GM19193 (cell line): ENCODE measurements around the gene CACNA1S.

Source experiments
- POLR2A ChIP-seq: IDR thresholded peaks from 4 replicates; pipeline ENCODE4 v1.6.1; 2011; ENCODE audit not compliant: insufficient read depth, insufficient read length; ENCODE audit errors: extremely low read depth

The CACNA1S gene

GRCh38 chr1:201131398-201131797, 19.2 kb upstream of the CACNA1S start:
- TF ChIP-seq POLR2A: no peak

DNA sequence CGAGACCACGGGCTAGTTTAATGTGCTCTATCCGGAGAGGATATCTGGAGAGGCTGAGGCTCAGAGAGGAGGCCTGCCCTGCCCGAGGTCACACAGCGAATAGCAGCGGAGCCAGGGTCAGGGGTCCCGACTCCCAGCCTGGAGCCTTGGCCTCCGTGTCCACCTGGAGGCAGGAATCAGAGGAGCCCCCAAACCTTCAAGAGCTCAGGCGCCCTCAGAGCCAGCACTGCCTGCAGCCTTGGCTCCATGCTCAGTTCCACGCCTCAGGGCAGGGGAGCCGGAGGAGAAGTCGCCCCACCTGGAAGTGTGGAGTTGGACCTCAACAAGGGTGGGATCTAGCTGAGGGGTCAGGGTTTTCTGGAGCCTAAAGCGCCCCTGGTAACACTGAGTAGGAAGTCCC, 16.7 kb upstream of the CACNA1S start:
- TF ChIP-seq POLR2A: no peak

GRCh38 chr1:201128476-201128875, 16.2 kb upstream of the CACNA1S start:
- no peak for TF ChIP-seq POLR2A

DNA sequence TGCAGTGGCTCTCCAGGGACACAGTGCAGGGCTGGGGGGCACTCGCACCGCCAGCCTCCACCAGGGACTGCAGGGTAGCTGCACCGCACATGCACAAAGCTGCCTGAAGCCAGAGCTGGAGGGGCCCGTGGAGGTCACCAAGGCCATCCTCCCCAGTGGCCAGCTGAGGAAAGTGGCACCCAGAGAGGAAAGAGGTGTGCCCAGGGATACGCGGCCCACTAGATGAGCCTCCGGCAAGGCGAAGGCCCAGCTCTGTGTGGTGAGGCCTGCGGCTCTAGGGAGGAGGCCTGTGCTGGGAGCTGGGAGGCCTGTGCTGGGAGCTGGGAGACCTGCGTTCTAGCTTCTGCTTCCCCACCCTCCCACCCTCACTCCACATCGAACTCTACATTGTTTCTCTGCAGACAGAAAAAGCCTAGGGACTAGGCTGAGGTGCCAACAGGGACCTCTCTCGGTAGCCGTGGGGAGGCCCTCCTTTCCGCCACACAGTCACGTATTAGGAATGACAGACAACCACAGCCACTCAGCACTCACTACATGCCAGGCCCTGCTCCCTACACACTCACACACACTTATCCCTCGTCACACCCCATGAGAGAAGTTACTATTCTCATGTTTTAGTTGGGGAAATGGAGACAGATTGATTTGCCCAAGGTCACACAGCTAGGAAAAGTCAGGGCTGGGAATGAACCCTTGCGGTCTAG, 15.7 kb upstream of the CACNA1S start:
- TF ChIP-seq POLR2A: no peak

- no peak for TF ChIP-seq POLR2A
Measured at GRCh38 chr1:201126832-201127754, 14.9 kb upstream of the CACNA1S start, which contains the start of gene ASCL5. ASCL5 (minus strand) TSS chr1:201127184; CDS start chr1:201115372, 11,812 bp downstream.

DNA sequence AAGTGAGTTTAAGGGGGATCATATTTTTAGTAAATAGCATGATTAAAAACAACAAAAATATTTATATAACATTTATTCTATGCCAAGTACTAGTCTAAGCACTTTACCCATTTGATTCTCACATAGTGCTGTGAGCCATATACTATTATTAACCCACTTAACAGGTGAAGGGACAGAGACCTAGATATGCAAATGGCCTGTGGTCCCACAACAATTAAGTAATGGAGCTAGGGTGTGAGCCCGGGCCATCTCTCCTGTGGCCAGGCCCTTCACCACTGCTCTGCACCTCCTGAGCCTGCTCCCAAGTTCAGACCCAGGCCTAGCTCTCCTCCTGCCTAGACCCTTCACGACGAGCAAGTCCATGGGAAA, 14.2 kb upstream of the CACNA1S start:
- TF ChIP-seq POLR2A: no peak

GRCh38 chr1:201125800-201126199, 13.6 kb upstream of the CACNA1S start:
- TF ChIP-seq POLR2A: no peak

GRCh38 chr1:201125019-201125418, 12.8 kb upstream of the CACNA1S start:
- TF ChIP-seq POLR2A: no peak

GRCh38 chr1:201123866-201124265, 11.6 kb upstream of the CACNA1S start:
- no peak for TF ChIP-seq POLR2A

DNA sequence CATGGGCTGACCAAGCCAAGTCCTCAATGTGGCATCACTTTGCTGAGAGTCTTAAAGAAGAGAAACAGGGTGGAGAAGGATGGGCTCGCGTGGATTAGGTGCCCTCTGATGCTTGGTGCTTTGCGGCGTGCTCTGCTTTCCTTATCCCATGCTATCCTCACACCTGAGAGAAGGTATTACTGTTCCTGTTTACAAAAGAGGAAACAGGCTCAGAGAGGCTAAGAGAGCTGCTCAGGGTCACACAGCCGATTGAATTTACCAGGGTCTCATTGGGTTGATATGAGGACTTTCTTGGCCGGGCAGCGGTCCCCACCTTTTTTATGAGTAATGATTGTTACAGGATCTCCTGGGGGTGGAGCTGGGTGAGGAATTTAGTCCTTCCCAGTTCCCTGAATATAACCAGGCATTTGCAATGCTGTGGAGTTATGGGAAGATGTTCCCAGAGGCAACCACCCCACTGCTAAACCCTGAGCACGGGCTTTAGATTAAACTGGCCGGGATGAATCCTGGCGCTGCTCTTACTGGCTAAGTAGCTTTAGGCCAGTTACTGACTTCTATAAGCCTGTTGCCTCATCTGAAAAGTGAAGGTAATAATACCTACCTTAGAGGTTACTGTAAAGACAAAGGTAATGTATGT, 10.2 kb upstream of the CACNA1S start:
- TF ChIP-seq POLR2A: no peak

DNA sequence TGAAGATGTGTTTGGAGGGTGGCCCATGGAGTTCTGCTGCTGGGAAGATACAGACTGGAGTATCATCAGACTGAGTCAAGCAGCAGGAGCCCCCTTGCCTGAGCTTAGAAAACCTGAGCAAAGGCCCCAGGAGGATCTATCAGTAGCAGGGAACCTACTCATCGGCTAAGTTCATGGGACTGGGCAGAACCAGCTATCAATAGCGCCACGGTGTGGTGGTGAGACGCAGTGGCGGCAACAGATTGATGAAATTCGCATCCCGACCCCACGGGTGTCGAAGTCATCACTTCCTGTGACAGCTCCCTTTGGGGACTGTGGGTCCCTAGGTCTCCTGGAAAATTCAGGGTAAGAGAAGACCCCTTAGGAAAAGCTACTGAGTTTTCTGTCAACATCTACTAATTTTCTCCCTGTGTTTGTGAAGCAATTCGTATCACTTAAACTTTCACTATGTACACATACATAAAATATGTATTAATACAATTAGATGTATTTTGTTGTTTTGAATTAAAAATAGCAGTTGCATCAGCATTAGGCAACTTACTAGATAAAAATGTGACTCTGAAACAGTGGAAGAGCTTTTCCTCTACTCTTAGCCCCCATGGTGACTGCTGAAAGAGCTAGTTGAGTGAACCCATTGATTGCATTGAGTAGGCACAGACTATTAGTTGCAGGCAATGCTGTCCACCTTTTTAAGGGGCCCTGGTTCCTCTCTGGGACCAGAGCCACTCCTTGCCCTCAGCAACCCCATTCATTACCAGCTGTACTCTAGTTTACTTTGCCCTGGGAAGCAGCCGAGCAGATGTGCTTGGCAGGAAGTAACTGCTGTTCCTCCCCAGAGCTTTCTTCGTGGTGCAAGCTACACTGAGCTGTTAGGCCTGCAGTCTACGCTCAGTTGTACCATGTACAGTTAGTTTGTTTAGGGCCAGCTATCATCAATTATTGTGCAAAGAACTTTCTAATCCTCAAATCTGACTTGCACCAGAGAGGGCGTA, 7.3 kb upstream of the CACNA1S start:
- no peak for TF ChIP-seq POLR2A

DNA sequence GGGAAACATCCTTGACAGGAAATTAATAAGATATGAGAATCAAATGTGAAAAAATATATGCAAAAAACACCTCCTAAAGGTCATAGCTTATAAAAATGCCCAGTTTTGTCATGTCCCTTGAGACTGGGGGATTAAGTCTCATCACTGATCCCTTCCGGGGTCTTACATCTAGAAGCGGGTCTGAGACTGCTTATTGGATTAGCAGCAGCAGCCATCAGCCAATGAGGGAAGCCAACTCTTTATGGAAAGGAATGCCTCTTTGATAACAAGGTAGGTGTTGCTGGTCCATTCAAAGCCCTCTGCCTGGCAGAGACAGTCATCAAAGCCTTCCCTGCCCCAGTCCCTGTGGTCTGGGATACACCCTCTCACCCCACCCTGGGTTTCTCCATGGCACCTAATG, 3.9 kb upstream of the CACNA1S start:
- TF ChIP-seq POLR2A: no peak

DNA sequence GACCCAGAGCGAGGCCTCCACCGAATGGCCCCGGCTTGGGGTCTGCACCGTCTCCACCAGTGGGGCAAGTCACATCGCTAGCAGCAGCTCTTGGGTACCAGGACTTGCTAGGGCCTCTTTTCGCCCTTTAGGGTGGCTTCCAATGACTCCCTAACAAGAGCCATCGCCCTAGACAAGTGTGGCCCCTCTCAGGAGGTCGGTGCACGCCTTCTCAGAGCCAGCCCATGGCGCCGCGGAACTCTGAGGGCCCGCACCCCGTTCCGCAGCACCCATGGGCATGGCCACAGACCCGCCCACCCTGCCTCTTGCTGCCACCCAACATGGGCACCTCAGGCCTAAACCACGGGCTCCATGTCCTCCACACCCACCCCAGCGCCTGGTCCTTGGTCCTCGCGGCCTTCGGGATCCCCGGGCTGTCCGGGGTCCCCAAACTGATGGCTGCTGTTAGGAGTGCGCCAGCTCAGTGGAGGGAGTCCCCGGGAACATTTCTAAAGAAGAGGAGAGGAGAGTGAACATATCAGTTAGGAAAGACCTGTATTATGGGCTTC, 3.2 kb upstream of the CACNA1S start:
- TF ChIP-seq POLR2A: no peak
